Gastroesophageal sphincter (tissue), 3 donors: ENCODE measurements around the gene SPACA7.

ENCODE experiments used
- POLR2A ChIP-seq, 2 donors: fragments of 450-650 bp; IDR thresholded peaks; one replicate each; pipeline ENCODE4 v1.6.1; 2017; ENCODE audit warnings: antibody characterized with exemption in 2 of 2, mild to moderate bottlenecking in 2 of 2, moderate library complexity in 1 of 2
- POLR2AphosphoS5 ChIP-seq: sonication (generic); formaldehyde crosslinking; IDR thresholded peaks from one replicate; pipeline ENCODE4 v1.6.1; 2017; ENCODE audit warnings: antibody characterized with exemption
- TF ChIP-seq, protein P1 (sequence below), 4 experiments: fragments of 200-600 bp in 2 of 4; fragments of 450-650 bp in 2 of 4; sonication (generic) in 1 of 4; IDR thresholded peaks; one replicate each; pipeline ENCODE4 v1.5.1; 2017 to 2019; ENCODE audit warnings: antibody characterized with exemption in 4 of 4, mild to moderate bottlenecking in 2 of 4, moderate library complexity in 2 of 4

DNA sequence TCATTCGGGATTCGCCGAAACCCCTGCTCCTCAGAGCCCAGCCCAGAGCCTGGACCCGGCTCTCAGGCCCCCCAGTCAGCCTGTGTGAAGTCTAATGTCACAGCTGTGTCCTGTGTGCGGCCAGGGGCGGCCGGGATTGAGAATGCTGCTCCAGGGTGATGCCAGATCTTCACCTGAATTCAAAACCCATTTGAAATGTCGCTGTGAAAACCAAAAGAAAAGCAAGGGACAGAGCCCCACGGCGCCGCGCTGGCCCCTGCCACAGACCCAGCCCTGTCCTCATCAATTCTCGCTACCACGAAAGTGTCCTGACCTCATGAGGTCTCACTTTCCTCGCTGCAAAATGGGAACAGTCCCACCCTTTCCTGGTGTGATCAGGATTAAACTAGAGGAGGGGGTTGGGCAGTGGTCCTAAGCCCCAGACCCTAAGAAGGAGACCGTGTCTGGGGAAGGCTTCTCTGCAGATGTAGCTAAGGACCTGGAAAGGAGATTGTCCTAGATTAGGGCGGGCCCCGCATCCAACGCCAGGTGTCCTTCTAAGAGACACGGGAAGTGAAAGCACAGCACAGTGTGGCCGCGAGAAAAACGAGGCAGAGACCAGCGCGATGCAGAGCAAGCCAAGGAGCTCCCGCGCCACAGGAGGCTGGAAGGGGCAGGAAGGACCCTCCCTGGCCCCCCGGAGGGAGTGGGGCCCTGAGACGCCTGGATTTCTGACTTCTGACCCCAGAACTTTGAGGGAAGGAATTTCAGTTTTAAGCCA is 34.0 kb upstream of the SPACA7 start:
- TF ChIP-seq, protein P1, sequence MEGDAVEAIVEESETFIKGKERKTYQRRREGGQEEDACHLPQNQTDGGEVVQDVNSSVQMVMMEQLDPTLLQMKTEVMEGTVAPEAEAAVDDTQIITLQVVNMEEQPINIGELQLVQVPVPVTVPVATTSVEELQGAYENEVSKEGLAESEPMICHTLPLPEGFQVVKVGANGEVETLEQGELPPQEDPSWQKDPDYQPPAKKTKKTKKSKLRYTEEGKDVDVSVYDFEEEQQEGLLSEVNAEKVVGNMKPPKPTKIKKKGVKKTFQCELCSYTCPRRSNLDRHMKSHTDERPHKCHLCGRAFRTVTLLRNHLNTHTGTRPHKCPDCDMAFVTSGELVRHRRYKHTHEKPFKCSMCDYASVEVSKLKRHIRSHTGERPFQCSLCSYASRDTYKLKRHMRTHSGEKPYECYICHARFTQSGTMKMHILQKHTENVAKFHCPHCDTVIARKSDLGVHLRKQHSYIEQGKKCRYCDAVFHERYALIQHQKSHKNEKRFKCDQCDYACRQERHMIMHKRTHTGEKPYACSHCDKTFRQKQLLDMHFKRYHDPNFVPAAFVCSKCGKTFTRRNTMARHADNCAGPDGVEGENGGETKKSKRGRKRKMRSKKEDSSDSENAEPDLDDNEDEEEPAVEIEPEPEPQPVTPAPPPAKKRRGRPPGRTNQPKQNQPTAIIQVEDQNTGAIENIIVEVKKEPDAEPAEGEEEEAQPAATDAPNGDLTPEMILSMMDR (IDR thresholded peaks at IDR 0.05) = no peak
- TF ChIP-seq POLR2AphosphoS5 (no peak), POLR2A (IDR thresholded peaks at IDR 0.05) (no peak)
